ENCODE data around the gene CHPT1.

The CHPT1 gene

DNA sequence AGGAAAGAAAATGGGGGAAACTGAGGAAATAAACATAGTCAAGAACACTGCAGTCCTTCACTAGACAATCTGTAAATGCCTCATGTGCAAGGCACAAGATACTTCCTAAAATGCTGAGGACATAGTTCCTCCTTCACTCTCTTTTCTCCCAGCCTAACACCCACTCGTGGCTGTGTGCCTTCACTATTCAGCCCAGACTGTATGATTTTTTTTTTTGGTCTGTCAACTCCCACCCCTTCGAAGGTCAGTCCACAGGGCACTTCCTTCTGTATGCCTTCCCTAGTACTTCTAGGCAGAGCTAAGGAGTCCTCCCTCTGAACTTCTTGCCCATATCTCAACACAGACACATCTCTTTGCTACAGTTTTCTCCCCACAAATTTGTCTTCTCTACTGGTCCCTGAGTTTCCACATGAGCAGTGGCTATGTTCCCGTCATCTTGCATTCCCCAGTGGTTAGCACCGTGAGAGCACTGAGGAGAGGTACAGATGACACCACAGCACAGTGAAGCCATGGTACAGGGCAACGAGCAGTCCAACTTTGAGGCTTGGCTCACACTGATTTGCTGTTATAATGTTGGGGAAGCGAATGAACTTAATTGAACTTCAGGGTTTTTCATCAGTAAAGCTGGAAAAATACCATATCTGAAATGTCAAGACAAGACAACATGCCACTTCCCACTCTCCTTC, 65.9 kb downstream of the CHPT1 start:
- H3K4me3 ChIP-seq (ENCODE audit: low read length in 2 of 2) = no peak overlapping the region
- no peak overlapping the region for H3K27ac ChIP-seq (ENCODE audit: low read length)
- H3K9ac ChIP-seq (ENCODE audit: low read length in 2 of 2) = no peak overlapping the region
- no peaks in the 10 kb centered on the region for H3K4me1 ChIP-seq (ENCODE audit: control insufficient read depth, insufficient read depth, low read length)
- H3K36me3 ChIP-seq (ENCODE audit: control insufficient read depth in 2 of 2, insufficient read depth in 2 of 2, low read length in 2 of 2) = peaks cover 6 to 17% of the 10 kb centered on the region in 2 donors
- no peaks in the 10 kb centered on the region for H3K9me3 ChIP-seq (ENCODE audit: control insufficient read depth in 2 of 2, low read length in 2 of 2)
- no peaks in the 10 kb centered on the region for H3K27me3 ChIP-seq (ENCODE audit: control insufficient read depth in 1 of 2, insufficient read depth in 2 of 2, low read length in 2 of 2)

DNA sequence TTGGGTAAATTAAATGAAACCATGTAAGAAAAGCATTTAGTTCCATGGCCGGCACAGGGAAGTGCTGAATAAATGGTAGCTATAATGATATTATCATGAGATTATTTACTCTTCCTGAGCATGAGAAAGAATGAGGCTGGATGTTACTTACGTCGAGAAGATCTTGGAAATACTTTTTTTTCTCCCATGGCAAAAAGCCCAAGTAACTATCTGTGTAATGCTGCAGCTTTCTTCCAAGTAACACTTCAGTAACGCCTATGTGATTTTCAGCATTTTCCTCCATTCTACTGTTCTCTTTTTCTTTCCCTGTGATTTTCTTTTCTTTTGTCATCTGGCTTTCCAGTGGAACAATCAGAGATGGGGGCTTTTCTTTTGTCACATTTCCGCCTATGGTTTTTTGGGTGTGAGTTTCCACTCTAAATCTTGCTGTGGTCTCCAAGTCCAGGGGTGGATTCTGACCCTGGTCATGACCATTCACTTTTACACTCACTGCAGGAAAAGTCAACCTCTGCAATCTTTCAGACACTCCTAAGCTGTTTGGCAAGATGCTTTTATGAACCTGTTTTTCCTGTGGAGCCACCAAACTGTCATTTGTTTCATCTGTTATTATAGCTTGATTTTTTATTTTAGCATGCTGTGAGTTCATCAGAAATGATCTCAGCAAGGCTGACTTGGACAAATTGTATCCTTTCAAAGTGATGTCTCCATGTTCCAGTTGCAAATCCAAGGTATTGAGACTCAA, 66.8 kb downstream of the CHPT1 start:
- Histone ChIP-seq H3K4me1 (ENCODE audit: control insufficient read depth, insufficient read depth, low read length) (no peaks in the 10 kb centered on the region), H3K9ac (ENCODE audit: low read length in 2 of 2) (no peak overlapping the region), H3K27ac (ENCODE audit: low read length) (no peak overlapping the region), H3K4me3 (ENCODE audit: low read length in 2 of 2) (no peak overlapping the region), H3K36me3 (ENCODE audit: control insufficient read depth in 2 of 2, insufficient read depth in 2 of 2, low read length in 2 of 2) (peaks cover 6 to 17% of the 10 kb centered on the region in 2 donors), H3K27me3 (ENCODE audit: control insufficient read depth in 1 of 2, insufficient read depth in 2 of 2, low read length in 2 of 2) (no peaks in the 10 kb centered on the region), H3K9me3 (ENCODE audit: control insufficient read depth in 2 of 2, low read length in 2 of 2) (no peaks in the 10 kb centered on the region)

DNA sequence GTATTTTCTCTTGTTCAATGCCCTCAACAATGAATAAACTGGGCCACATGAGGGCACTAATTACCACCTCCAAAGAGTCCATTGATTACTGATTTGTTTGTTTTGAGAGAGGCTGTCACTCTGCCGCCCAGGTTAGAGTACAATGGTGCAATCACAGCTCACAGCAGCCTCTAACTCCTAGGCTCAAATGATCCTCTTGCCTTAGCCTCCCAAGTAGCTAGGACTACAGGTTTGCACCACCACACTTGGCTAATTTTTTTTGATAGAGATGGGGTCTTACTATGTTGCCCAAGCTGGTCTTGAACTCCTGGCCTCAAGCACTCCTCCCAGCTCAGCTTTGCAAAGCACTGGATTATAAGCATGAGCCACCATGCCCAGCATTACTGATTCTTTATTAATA, 70.1 kb downstream of the CHPT1 start:
- no peak overlapping the region for H3K4me3 ChIP-seq (ENCODE audit: low read length in 2 of 2)
- H3K9me3 ChIP-seq (ENCODE audit: control insufficient read depth in 2 of 2, low read length in 2 of 2) = no peaks in the 10 kb centered on the region
- H3K9ac ChIP-seq (ENCODE audit: low read length in 2 of 2) = no peak overlapping the region
- no peak overlapping the region for H3K27ac ChIP-seq (ENCODE audit: low read length)
- H3K27me3 ChIP-seq (ENCODE audit: control insufficient read depth in 1 of 2, insufficient read depth in 2 of 2, low read length in 2 of 2) = no peaks in the 10 kb centered on the region
- peaks cover 6 to 23% of the 10 kb centered on the region in 2 donors for H3K36me3 ChIP-seq (ENCODE audit: control insufficient read depth in 2 of 2, insufficient read depth in 2 of 2, low read length in 2 of 2)
- no peaks in the 10 kb centered on the region for H3K4me1 ChIP-seq (ENCODE audit: control insufficient read depth, insufficient read depth, low read length)

DNA sequence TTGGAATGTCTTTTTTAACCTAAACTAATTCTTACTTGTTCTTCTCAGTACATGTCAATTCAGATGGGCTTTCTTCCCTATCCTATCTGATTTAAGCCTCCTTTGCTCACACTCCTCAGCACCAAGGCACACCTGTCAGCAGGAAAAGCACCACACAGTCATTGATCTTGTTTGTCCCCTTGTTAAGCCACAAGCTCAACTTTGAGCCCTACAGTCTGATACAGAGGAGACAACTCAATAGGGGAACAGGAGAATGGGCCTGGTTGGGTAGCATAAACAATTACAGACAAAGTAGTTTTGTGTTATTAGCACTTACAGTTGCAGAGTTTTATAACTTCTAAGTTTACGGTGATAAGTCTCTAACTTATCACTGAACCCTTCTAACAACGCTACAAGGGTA, 71.3 kb downstream of the CHPT1 start:
- no peaks in the 10 kb centered on the region for H3K9me3 ChIP-seq (ENCODE audit: control insufficient read depth in 2 of 2, low read length in 2 of 2)
- no peak overlapping the region for H3K27ac ChIP-seq (ENCODE audit: low read length)
- no peak overlapping the region for H3K4me3 ChIP-seq (ENCODE audit: low read length in 2 of 2)
- no peaks in the 10 kb centered on the region for H3K4me1 ChIP-seq (ENCODE audit: control insufficient read depth, insufficient read depth, low read length)
- no peak overlapping the region for H3K9ac ChIP-seq (ENCODE audit: low read length in 2 of 2)
- H3K36me3 ChIP-seq (ENCODE audit: control insufficient read depth in 2 of 2, insufficient read depth in 2 of 2, low read length in 2 of 2) = peaks cover 6 to 21% of the 10 kb centered on the region in 2 donors
- H3K27me3 ChIP-seq (ENCODE audit: control insufficient read depth in 1 of 2, insufficient read depth in 2 of 2, low read length in 2 of 2) = no peaks in the 10 kb centered on the region

DNA sequence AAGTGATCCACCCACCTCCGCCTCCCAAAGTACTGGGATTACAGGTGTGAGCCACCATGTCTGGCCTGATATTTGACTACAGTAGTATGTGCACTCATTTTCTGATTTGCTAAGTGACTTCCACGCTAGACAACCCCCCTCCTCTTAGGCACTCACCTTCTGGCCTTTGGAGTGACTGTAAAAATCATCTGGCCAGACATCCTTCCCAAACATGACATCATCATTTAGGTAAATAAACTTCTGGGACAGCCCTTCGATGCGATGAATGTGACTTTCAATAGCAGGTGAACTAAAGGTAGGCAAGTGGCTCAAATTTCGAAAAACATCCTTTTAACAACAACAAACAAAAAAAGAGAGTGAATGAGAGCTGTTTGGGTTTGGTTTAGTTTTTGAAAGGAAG, 72.4 kb downstream of the CHPT1 start:
- Histone ChIP-seq H3K4me3 (ENCODE audit: low read length in 2 of 2) (no peak overlapping the region), H3K9me3 (ENCODE audit: control insufficient read depth in 2 of 2, low read length in 2 of 2) (no peaks in the 10 kb centered on the region), H3K4me1 (ENCODE audit: control insufficient read depth, insufficient read depth, low read length) (no peaks in the 10 kb centered on the region), H3K27ac (ENCODE audit: low read length) (no peak overlapping the region), H3K36me3 (ENCODE audit: control insufficient read depth in 2 of 2, insufficient read depth in 2 of 2, low read length in 2 of 2) (peaks cover 6 to 21% of the 10 kb centered on the region in 2 donors), H3K27me3 (ENCODE audit: control insufficient read depth in 1 of 2, insufficient read depth in 2 of 2, low read length in 2 of 2) (no peaks in the 10 kb centered on the region), H3K9ac (ENCODE audit: low read length in 2 of 2) (no peak overlapping the region)

DNA sequence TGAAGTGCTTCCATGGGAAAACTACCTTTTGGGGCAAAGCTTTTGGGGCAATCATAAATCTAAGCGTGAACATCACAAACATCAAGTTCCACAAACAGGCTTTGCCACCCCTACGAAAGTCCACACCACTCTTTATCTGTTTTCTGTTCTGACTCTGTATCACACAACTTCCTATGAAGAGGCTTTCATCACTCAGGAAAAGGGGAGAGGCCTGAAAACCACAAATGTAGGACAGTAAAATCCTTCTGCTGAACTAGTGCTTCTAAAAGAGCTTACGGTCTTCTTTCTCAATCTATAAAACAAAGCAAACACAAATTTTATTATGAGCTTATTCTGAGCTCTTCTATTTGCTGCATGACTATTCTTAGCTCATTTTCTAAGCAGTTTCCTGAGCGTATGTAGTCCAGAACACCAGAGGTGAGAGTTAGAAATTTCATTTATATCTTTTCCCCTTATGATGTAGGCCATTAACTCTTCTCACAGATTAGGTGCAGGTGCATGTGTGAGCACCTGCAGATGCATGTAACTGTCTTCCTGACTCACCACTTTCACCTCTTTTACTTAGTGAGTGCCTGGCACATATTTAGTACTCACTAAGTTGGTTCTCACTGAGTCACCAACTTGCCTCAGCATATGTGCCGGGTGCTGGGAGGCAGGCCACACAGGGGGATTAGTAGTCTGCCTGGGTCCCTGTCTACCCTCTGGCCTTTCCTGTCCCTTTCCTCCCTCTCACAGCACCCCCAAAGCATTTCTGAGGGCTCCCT, 74.8 kb downstream of the CHPT1 start:
- H3K4me1 ChIP-seq (ENCODE audit: control insufficient read depth, insufficient read depth, low read length) = no peaks in the 10 kb centered on the region
- no peaks in the 10 kb centered on the region for H3K9me3 ChIP-seq (ENCODE audit: control insufficient read depth in 2 of 2, low read length in 2 of 2)
- H3K27me3 ChIP-seq (ENCODE audit: control insufficient read depth in 1 of 2, insufficient read depth in 2 of 2, low read length in 2 of 2) = no peaks in the 10 kb centered on the region
- no peak overlapping the region for H3K9ac ChIP-seq (ENCODE audit: low read length in 2 of 2)
- H3K36me3 ChIP-seq (ENCODE audit: control insufficient read depth in 2 of 2, insufficient read depth in 2 of 2, low read length in 2 of 2) = peaks cover 0 to 12% of the 10 kb centered on the region in 2 donors
- no peak overlapping the region for H3K4me3 ChIP-seq (ENCODE audit: low read length in 2 of 2)
- H3K27ac ChIP-seq (ENCODE audit: low read length) = no peak overlapping the region

DNA sequence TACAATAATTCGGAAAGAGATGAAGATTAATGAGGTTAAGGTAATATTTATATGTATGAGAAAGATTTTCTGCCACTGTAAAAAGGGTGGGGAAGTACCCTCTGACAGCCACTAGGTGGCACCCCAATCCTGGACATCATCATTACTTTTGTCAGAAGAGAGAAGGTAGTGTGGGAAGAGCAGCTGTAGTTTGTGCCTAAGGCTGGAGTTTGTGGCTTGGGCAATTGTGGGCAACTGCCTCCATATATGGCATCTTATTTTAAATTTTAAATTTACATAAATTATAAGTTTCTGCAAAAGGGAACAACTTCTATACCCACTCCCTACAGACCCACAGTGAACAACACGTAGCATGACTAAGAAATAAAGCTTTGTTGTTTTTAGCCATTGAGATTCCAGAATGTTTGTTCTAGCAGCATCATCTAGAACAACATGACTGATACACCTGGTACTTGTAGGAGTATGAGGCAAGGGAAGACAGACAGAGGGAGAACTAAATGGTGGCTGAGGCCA, 76.3 kb downstream of the CHPT1 start:
- peaks cover 0 to 7% of the 10 kb centered on the region in 2 donors for H3K36me3 ChIP-seq (ENCODE audit: control insufficient read depth in 2 of 2, insufficient read depth in 2 of 2, low read length in 2 of 2)
- H3K4me3 ChIP-seq (ENCODE audit: low read length in 2 of 2) = no peak overlapping the region
- no peak overlapping the region for H3K9ac ChIP-seq (ENCODE audit: low read length in 2 of 2)
- no peaks in the 10 kb centered on the region for H3K27me3 ChIP-seq (ENCODE audit: control insufficient read depth in 1 of 2, insufficient read depth in 2 of 2, low read length in 2 of 2)
- H3K4me1 ChIP-seq (ENCODE audit: control insufficient read depth, insufficient read depth, low read length) = no peaks in the 10 kb centered on the region
- H3K9me3 ChIP-seq (ENCODE audit: control insufficient read depth in 2 of 2, low read length in 2 of 2) = no peaks in the 10 kb centered on the region
- H3K27ac ChIP-seq (ENCODE audit: low read length) = no peak overlapping the region

DNA sequence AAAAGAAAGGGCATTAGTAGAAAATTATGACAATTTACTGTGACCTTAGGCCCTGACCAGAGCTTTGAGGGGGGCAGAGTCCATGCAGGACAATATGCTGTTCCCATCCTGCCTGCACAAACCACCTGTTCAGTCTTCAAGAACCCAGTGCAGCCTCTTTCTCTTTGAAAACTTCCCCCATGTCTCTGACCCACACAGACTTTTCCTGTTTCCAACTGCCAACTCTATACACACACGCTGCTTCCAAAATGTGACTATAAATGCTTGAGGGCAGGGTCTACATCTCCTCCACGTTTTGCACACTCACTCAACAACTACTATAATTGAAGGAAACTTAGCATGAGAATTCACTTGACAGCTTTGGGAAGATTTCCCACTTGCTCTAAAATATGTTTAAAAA, 78.4 kb downstream of the CHPT1 start:
- no peaks in the 10 kb centered on the region for H3K4me1 ChIP-seq (ENCODE audit: control insufficient read depth, insufficient read depth, low read length)
- no peaks in the 10 kb centered on the region for H3K9me3 ChIP-seq (ENCODE audit: control insufficient read depth in 2 of 2, low read length in 2 of 2)
- H3K4me3 ChIP-seq (ENCODE audit: low read length in 2 of 2) = no peak overlapping the region
- no peaks in the 10 kb centered on the region for H3K27me3 ChIP-seq (ENCODE audit: control insufficient read depth in 1 of 2, insufficient read depth in 2 of 2, low read length in 2 of 2)
- H3K9ac ChIP-seq (ENCODE audit: low read length in 2 of 2) = no peak overlapping the region
- no peak overlapping the region for H3K27ac ChIP-seq (ENCODE audit: low read length)
- H3K36me3 ChIP-seq (ENCODE audit: control insufficient read depth in 2 of 2, insufficient read depth in 2 of 2, low read length in 2 of 2) = peaks cover 0 to 4% of the 10 kb centered on the region in 2 donors

DNA sequence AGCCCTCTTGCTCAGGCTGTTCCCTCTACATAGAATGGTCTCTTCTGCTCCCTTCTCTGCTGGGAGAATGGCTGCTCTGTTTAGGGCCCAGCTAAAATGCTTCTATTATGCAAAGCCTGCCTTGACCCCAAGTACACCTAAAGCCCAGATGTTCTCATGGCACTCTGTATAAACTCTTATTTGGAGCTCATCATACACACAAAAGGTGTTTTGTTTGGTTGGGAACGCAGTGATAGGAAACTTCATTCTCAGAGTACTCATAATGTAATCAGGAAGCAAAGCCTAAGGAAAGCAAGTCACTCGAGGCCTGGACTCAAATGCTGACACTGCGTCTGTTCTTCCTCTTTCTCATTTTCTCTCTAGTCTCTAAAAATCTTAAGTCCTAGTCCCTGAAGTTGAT, 80.0 kb downstream of the CHPT1 start:
- Histone ChIP-seq H3K4me1 (ENCODE audit: control insufficient read depth, insufficient read depth, low read length) (no peaks in the 10 kb centered on the region), H3K36me3 (ENCODE audit: control insufficient read depth in 2 of 2, insufficient read depth in 2 of 2, low read length in 2 of 2) (peaks cover 0 to 4% of the 10 kb centered on the region in 2 donors), H3K4me3 (ENCODE audit: low read length in 2 of 2) (no peak overlapping the region), H3K9ac (ENCODE audit: low read length in 2 of 2) (peak overlapping the region in 1 of 2 donors; percentile 6), H3K9me3 (ENCODE audit: control insufficient read depth in 2 of 2, low read length in 2 of 2) (no peaks in the 10 kb centered on the region), H3K27me3 (ENCODE audit: control insufficient read depth in 1 of 2, insufficient read depth in 2 of 2, low read length in 2 of 2) (no peaks in the 10 kb centered on the region), H3K27ac (ENCODE audit: low read length) (no peak overlapping the region)

DNA sequence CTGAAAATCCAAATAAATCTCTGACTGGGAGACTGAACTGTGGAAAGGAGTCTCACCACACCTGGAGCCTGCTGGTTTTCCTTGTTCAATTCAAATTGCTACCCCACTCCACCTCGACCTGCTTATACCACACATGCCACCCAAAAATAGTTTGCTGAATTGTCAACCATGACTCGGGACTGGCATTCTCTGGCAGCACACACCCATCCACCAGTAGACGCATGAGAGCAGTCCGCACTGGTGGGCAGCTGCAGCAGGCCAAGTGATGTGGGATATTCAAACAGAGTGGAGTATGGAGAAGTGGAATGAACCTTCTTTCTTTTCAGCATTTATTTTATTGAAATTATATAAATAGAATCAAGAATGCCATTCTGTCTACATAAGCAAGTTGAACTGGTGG, 80.5 kb downstream of the CHPT1 start:
- Histone ChIP-seq H3K9me3 (ENCODE audit: control insufficient read depth in 2 of 2, low read length in 2 of 2) (no peaks in the 10 kb centered on the region), H3K4me1 (ENCODE audit: control insufficient read depth, insufficient read depth, low read length) (no peaks in the 10 kb centered on the region), H3K4me3 (ENCODE audit: low read length in 2 of 2) (no peak overlapping the region), H3K27ac (ENCODE audit: low read length) (no peak overlapping the region), H3K36me3 (ENCODE audit: control insufficient read depth in 2 of 2, insufficient read depth in 2 of 2, low read length in 2 of 2) (peaks cover 0 to 7% of the 10 kb centered on the region in 2 donors), H3K27me3 (ENCODE audit: control insufficient read depth in 1 of 2, insufficient read depth in 2 of 2, low read length in 2 of 2) (no peaks in the 10 kb centered on the region), H3K9ac (ENCODE audit: low read length in 2 of 2) (no peak overlapping the region)
